ENCODE measurements around the gene TAS2R38. TPM values are rescaled to one million over a fixed set of nuclear protein-coding genes. Genes with fewer than 3 reads are reported as not detected.

Gene TAS2R38
- polyA plus RNA-seq, 4 donors: 0.21 TPM; not detected in 3

Other genes starting within 250 kb of the TAS2R38 start
- 100 to 1,000 TPM; 131 to 221 (median 151) TPM for gene SSBP1, start 235.4 kb downstream of the TAS2R38 start, polyA plus RNA-seq
- under 1 TPM in 2 of 4 donors, not detected in 2; 0.10 to 0.24 TPM for gene TAS2R3, start 209.7 kb downstream of the TAS2R38 start, polyA plus RNA-seq
- 1 to 10 TPM in 1 of 4 donors, under 1 TPM in 2, not detected in 1; 0.15 to 2.3 (median 0.22) TPM for gene TAS2R4, start 197.1 kb downstream of the TAS2R38 start, polyA plus RNA-seq
- gene TAS2R5, start 183.6 kb downstream of the TAS2R38 start, polyA plus RNA-seq: 1 to 10 TPM in 1 of 4 donors, under 1 TPM in 1, not detected in 2; 0.40 to 4.9 TPM
- under 1 TPM in 1 of 4 donors, not detected in 3; 0.38 TPM for gene PRSS37, start 132.3 kb downstream of the TAS2R38 start, polyA plus RNA-seq
- gene OR9A4, start 57.4 kb downstream of the TAS2R38 start, polyA plus RNA-seq: not detected
- gene CLEC5A, start 26.8 kb downstream of the TAS2R38 start, polyA plus RNA-seq: under 1 TPM in 2 of 4 donors, not detected in 2; 0.01 to 0.09 TPM
- 100 to 1,000 TPM in 1 of 4 donors, 10 to 100 TPM in 2, 1 to 10 TPM in 1; 4.9 to 118 (median 51.1) TPM for gene MGAM, start 22.1 kb upstream of the TAS2R38 start, polyA plus RNA-seq
- 10 to 100 TPM in 1 of 4 donors, 1 to 10 TPM in 3; 2.7 to 30.2 (median 6.4) TPM for gene MGAM2, start 137.9 kb upstream of the TAS2R38 start, polyA plus RNA-seq

All from small intestine (tissue), 4 donors.